K562 (cell line): ENCODE results near the gene TKT. TPM values are rescaled to one million over a fixed set of nuclear protein-coding genes. Genes with fewer than 3 reads are reported as not detected.
A peak's percentile ranks its signal among the peaks of the same experiment; 100 is the strongest.

Experiments used
- ATF1 ChIP-seq, 2 experiments: fragments of 450-650 bp in 1 of 2; IDR thresholded peaks; 2 replicates each; pipeline ENCODE4 v1.6.1; 2016; ENCODE audit warnings: missing compliant biosample characterization in 1 of 2, missing genetic modification characterization in 1 of 2
- CREM ChIP-seq: IDR thresholded peaks from 2 replicates; pipeline ENCODE4 v1.6.1; 2014; ENCODE audit warnings: antibody characterized with exemption, low read depth
- ESRRB ChIP-seq: fragments of 250-450 bp; sonication (Bioruptor Pico); IDR thresholded peaks from 2 replicates; pipeline ENCODE4 v1.5.0; 2020; ENCODE audit warnings: mild to moderate bottlenecking, moderate library complexity, borderline replicate concordance
- ETV5 ChIP-seq: sonication (generic); formaldehyde crosslinking; IDR thresholded peaks from 2 replicates; pipeline ENCODE4 v1.4.0; 2020; ENCODE audit warnings: low read depth, mild to moderate bottlenecking, missing genetic modification reagents
- HNRNPUL1 ChIP-seq: fragments of 200-400 bp; formaldehyde crosslinking; IDR thresholded peaks from 2 replicates; pipeline ENCODE4 v1.6.1; 2017; ENCODE audit warnings: low read length
- IRF2 ChIP-seq: sonication (generic); formaldehyde crosslinking; IDR thresholded peaks from 2 replicates; pipeline ENCODE4 v1.8.1; 2022; ENCODE audit warnings: mild to moderate bottlenecking, missing genetic modification reagents
- THRAP3 ChIP-seq: fragments of 450-650 bp; IDR thresholded peaks from 2 replicates; pipeline ENCODE4 v1.6.1; 2016; ENCODE audit warnings: mild to moderate bottlenecking, inconsistent platforms, borderline replicate concordance
- ZBTB11 ChIP-seq, 3 experiments: fragments of 200-800 bp in 1 of 3; fragments of 250-450 bp in 1 of 3; fragments of 450-650 bp in 1 of 3; sonication (Bioruptor Pico) in 1 of 3; sonication (Bioruptor generic) in 1 of 3; formaldehyde crosslinking in 1 of 3; IDR thresholded peaks; 2 replicates each; pipeline versions ENCODE4 v1.6.1 to v1.8.0; 2016 to 2022; ENCODE audit warnings: mild to moderate bottlenecking in 2 of 3, missing genetic modification characterization in 2 of 3, missing compliant biosample characterization in 1 of 3, moderate library complexity in 1 of 3
- ZKSCAN8 ChIP-seq: fragments of 200-800 bp; sonication (Bioruptor generic); IDR thresholded peaks from 2 replicates; pipeline ENCODE4 v1.6.1; 2016; ENCODE audit warnings: missing genetic modification characterization, missing compliant biosample characterization
- ZNF395 ChIP-seq: fragments of 200-800 bp; sonication (Bioruptor generic); IDR thresholded peaks from 2 replicates; pipeline ENCODE4 v1.6.1; 2017; ENCODE audit warnings: missing genetic modification characterization, missing compliant biosample characterization
- polyA plus RNA-seq, 8 experiments: library from polyadenylated mRNA; depleted of rRNA in 4 of 8; stranded (reverse) in 5 of 8; unstranded in 3 of 8; fragments of >200 nt; fragmentation: Nextera tagmentation in 2 of 8; fragmentation: Illumina TruSeq in 1 of 8; extraction: Ambion mirVana in 2 of 8; extraction: Trizol in 1 of 8; gene quantifications; 2 replicates each; pipeline versions ENCODE4 v1.2.1 to v1.2.3, GENCODE V29; 2011 to 2014; ENCODE audit warnings: inconsistent platforms in 1 of 8, missing spikeins in 1 of 8
- total RNA-seq, 7 experiments: library from RNA; depleted of rRNA in 6 of 7; stranded (reverse); fragments of >200 nt in 6 of 7; fragmentation: Illumina TruSeq in 2 of 7; extraction: Trizol in 2 of 7; gene quantifications; 2 replicates each; pipeline versions ENCODE4 v1.2.1 to v1.2.3, GENCODE V29; 2011 to 2021; ENCODE audit warnings: low replicate concordance in 1 of 7
- TF ChIP-seq, protein P1 (sequence below): fragments of 250-450 bp; sonication (Bioruptor Pico); IDR thresholded peaks from 2 replicates; pipeline ENCODE4 v1.4.0; 2020

TKT gene
- total and polyA plus RNA-seq, 9 of the 15 experiments (the other 6 are each of a cell fraction or from before 2014, with no cell fraction given) = 58.1 to 401 (median 187) TPM

DNA sequence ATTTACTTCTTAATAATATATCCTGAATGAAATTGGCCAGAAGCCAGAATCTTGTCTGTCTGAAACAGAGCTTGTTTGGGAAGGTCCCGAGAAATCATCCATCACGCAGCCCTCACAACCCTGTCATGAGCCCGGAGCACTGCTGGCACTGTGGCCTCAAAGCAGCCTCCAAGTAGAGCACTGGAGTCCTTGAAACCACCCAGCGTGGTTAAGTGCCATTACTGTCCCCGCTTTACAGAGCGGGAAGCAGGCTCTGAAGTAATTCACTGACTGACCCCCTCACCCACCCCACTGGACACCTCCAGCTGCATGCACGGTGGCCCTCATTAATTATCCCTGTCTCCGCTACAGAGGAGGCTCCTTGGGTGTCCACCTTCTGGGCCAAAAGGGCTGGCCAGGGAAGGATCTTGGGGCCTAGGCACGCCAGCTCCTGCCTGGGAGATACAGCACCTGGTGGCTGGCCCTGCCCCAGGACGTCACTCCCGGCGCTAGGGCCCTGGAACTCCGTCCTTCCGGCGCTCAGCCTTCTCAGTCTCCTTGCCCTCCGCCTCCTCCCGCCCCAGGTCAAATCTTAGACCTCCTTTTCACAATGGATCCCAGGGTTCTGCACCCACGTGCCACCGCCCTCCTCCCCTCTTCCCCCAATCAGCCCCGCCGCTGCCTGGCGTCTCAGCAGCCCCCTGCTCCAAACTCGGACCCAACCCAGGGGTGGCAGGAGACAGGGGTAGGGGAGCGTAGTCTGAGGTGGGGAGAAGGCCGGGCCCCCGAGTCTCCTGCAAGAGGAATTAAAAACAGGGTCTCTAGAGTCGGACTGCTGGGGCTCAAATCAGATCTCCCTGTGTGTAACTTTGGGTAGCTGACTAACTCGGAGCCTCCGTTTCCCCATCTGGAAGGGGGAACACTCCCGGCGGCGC lies 1.1 kb downstream of the TKT start (continued):
- TF ChIP-seq, protein P1, sequence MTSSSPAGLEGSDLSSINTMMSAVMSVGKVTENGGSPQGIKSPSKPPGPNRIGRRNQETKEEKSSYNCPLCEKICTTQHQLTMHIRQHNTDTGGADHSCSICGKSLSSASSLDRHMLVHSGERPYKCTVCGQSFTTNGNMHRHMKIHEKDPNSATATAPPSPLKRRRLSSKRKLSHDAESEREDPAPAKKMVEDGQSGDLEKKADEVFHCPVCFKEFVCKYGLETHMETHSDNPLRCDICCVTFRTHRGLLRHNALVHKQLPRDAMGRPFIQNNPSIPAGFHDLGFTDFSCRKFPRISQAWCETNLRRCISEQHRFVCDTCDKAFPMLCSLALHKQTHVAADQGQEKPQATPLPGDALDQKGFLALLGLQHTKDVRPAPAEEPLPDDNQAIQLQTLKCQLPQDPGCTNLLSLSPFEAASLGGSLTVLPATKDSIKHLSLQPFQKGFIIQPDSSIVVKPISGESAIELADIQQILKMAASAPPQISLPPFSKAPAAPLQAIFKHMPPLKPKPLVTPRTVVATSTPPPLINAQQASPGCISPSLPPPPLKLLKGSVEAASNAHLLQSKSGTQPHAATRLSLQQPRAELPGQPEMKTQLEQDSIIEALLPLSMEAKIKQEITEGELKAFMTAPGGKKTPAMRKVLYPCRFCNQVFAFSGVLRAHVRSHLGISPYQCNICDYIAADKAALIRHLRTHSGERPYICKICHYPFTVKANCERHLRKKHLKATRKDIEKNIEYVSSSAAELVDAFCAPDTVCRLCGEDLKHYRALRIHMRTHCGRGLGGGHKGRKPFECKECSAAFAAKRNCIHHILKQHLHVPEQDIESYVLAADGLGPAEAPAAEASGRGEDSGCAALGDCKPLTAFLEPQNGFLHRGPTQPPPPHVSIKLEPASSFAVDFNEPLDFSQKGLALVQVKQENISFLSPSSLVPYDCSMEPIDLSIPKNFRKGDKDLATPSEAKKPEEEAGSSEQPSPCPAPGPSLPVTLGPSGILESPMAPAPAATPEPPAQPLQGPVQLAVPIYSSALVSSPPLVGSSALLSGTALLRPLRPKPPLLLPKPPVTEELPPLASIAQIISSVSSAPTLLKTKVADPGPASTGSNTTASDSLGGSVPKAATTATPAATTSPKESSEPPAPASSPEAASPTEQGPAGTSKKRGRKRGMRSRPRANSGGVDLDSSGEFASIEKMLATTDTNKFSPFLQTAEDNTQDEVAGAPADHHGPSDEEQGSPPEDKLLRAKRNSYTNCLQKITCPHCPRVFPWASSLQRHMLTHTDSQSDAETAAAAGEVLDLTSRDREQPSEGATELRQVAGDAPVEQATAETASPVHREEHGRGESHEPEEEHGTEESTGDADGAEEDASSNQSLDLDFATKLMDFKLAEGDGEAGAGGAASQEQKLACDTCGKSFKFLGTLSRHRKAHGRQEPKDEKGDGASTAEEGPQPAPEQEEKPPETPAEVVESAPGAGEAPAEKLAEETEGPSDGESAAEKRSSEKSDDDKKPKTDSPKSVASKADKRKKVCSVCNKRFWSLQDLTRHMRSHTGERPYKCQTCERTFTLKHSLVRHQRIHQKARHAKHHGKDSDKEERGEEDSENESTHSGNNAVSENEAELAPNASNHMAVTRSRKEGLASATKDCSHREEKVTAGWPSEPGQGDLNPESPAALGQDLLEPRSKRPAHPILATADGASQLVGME (CRISPR knock-in tag) = no peak
- no peak for TF ChIP-seq ESRRB (CRISPR knock-in tag)
- TF ChIP-seq ZBTB11 (CRISPR knock-in tag; IDR thresholded peaks at IDR 0.05) = peak in 1 of 3 experiments; percentile 5; a peak in 1 of 6 replicates
- 0 out of 2 replicates have a peak, but pooled peaks have one; percentile 38 for TF ChIP-seq ETV5 (CRISPR knock-in tag)
- TF ChIP-seq IRF2 (CRISPR knock-in tag) = no peak
- TF ChIP-seq ZKSCAN8 (CRISPR knock-in tag) = no peak
- TF ChIP-seq CREM = peak; percentile 89
- TF ChIP-seq ZNF395 (CRISPR knock-in tag) = no peak
- TF ChIP-seq THRAP3 = no peak
- TF ChIP-seq ATF1 (CRISPR knock-in tag; IDR thresholded peaks at IDR 0.05) = no peak
- TF ChIP-seq ATF1 (tag; IDR thresholded peaks at IDR 0.05) = peak; percentile 72
- TF ChIP-seq HNRNPUL1 = no peak
